OCI-M1 (cell line): Measurements from ENCODE around the gene SEL1L3.

ENCODE experiments used
- DNase-seq: peaks from one replicate; lab custom pipeline; 2025; lab: John Stamatoyannopoulos, UW

The SEL1L3 gene

DNA sequence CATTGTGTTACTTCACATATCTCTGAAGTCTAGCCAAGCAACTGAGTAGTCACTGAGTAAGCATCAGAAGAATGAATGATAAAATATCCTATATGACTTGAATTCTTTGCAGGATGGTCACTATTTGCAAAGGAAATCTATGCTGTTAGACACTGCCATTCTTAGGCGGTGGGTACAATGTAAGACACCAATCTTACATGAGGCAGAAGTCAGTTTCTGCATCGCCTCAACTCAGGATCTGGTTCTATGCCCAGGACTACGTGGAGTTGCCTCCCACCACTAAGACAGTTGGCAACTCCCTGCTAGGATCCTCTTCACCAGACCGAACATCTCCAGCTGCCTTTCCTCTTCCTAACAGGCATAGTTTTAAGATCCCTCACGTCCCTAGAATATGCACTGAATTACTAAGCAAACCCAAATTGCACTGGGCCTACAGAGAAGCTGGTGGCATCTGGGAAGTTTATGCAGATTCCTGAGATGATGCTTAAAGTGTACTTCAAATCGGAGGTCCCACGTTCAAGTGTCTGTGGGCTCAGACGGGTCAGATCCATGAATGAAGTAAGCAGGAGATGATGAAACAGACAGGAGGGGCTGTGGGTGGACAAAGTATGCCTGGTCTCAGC is 45.6 kb downstream of the SEL1L3 start:
- DNase-seq, result no peak

DNA sequence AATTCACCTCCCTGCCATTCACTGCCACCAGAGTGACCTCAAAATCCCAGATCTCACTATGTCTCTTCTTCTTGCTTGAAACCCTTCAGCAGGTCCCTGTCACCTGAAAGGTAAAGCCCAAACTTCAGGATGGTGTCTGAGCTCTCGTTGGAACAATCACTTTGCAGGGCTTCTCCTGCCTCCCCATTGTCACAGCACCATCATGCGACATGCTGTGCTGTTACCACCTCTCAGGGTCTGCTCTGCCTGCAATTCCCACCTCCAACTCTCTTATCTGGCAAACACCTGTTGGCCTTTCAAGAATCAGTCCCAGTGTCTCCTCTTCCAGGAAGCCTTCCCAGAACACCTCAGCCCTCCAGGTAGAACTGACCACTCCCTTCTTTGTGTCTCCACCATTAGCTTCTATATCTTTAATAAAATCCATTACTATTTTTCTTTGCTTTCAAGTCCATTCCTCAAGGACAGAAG is 46.2 kb downstream of the SEL1L3 start:
- DNase-seq, result no peak

DNA sequence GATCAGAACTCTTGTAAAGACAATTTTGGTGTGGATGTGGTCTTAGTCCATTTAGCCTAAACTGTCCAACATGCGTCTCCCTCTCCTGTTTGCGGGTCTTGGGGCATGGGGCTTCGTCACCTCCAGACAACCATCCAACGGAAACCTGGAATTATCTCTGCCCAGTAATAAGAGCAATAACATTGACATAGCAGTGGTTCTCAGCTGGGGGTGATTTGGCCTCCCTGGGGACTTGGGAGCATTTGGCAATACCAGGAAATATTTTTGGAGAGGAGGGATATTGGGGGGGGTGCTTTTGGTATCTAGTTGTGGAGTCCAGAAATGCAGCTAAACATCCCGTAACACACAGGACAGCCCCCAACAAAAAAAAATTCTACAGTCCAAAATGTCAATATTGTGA is 47.2 kb downstream of the SEL1L3 start:
- DNase-seq, result no peak

DNA sequence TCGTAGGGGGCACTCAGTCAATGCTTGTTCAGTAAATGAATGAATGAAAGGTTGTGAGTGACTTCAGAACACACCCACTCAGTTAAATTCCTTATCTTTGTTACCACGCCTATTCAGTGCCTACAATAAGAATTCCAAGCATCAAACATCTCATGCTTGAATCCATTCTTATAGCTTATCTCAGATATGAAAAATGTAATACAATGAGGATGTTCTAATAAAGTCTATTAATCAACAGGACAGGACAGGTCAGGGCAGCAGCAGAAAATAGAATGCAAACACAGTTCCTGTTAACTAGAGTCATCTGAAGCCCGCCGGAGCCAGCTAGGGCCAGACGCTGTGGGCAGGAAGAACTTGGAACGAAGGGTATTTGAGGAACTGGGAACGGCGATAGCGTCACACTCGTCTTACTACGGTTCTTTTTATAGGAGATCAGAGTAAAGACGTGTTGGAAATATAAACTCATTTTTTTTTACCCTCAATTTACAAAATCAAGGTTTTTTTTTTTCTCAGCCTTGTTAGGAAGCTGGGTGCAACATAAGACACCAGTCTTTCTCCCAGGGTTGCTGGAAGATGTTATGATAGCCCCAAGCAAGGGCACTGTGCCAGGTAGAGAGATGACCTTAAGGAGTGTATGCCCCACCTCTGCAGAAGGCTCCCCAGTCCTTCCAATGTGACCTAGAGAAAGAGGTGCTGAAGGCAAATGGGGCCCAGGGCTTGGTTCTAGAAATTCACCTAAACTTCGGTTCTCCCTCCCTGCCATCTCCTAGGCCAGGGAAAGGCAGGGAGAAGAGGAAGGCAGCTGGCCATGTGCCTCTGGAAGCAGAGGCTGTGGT is 48.3 kb downstream of the SEL1L3 start:
- no peak for DNase-seq

DNA sequence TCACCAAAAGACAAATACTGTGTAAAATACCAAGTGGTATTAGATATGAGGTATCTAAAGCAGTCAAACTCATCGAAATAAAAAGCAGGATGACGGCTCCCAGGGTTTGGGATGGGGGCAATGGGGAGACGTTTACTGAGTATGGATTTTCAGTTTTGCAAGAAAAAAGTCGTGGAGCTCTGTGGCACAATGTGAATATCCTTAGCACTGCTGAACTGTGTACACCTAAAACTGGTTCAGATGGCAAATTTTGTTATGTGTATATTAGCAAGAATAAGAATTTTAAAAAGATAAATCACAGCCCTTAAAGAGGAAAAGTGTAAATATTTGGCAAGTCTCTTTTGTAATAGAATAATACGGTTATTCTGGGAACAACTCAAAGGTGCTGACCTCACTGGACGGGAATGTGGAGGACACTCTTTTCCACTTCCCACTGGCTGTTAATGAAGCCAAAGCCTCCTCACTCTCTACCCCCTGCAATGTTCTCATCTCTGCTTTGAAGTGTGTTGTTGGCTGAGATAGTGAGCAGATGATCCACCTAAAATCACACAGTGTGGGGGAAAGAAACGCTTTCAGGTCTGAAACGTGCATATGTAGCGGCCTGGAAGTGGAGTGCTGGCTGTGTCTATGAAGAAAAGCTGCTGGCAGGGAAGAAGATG is 49.2 kb downstream of the SEL1L3 start:
- DNase-seq, result no peak

DNA sequence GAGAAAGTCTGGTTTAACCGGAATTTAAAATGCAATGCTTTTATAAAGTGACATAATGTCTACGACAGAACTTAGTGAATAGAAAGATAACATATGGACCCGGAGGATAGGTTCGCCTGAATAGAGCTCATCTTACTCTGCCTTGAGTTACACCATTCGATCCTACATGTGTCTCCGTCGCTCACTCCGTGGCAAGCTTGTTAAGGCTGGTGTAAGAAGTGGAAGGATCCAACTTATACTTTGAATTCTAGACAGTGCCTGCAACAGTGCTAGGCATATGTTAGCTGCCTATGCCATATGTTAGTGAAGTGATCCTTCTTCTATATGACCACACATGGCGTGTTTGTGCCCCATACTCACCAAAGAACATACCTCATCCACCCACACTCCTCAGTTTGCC is 50.9 kb downstream of the SEL1L3 start:
- DNase-seq, result no peak

DNA sequence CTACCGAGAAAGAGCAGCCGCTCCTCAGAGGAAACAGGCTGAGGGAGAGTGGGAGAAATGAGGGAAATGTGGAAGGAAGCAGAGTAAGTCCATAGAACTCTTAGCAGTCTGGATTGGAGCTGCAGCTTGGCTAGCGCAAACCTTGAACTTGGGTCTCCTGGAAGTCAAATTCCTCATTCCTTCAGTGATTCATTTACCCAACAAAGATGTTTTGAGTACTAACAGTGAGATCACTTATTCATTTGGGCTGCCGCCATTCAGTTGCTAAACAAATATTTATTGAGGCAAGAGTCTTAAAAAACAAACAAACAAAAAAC is 51.5 kb downstream of the SEL1L3 start:
- no peak for DNase-seq

DNA sequence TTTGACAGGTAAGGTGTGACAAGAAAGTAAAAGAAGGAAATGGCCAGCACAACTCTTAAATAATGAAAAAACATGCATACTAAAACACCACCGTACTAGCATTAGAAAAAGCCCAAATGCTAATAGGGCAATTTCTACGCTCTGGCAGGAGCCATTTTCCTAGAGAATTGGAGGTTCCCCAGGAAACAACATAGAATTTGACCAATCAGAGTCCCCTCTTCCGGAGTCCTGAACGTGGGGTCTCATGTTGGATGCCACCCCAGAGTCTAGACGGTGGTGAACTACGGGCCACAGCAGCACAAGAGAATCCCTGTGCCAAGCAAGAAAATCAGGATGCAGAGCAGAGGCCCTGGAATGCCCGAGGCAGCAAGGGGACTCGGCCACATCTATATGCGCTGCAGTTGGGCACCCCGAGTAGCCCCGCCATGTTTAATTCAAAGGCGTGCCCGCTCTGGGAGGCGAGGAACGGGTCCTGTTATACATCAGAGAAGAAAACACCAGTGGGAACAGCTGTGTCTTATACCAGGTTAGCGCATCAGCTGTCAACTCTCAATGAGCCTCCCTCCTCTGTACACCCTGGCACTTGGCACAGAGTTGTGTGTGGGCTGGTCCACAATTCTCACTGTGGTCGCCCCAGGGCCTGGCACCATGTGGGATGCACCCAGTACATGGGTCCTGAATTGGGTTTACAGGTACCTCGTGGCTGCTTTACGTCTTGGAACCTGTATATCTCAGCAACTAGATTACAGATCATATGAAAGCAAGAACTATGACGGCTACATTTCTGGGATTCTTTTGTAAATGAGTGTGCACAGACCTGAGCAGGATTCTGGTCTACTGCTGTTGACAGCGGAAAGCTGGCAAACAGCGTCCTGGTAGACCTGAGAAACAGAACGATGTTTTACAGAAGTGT is 52.1 kb downstream of the SEL1L3 start:
- DNase-seq, result no peak

DNA sequence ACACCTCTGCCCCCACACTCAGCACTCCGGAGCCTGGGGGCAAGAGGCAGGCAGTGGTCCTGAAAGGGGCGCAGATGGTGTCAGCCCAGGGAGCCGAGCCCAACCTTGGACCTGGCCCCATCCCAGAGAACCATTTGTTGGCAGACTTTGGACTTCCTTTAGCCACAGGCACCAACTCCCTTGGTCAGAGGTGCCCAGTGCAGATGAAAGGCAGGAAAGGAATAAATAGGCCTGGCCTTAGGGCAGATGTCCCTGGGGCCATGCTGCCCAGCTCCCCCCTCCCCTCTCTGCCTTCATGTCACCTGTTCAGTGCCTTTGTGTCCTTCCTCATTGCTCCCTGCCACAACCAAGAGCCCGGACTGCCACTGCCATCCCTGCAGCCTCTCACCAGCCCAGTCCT is 52.8 kb downstream of the SEL1L3 start:
- no peak for DNase-seq

DNA sequence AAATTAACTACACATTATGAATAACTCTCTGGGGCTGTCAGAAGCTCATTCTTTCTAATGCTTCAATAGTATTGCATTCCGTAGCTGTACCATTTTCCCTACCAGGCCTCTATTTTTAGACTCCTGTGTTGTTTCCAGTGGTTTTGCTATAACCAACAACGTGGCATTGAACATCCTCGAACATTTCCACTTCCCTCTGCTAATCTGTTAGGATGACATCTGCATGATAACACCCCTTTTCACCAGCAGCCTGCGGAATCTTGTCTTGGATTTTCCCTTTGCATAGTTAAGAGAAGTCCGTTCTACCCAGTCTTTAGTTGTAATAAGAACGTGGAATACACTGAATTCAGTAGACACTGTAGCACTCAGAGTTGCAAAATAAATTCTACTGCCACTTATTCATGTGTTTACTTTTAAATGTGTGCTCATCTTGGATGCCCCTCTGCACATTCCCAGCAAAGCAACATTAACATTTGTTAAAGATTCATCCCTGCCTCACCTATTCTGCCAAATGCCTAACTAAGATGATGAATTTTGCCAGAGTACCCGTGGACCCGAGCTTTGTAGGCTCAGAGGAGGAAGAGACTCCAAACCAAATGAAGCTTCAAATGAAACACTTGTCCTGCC is 55.6 kb downstream of the SEL1L3 start:
- DNase-seq, result no peak

DNA sequence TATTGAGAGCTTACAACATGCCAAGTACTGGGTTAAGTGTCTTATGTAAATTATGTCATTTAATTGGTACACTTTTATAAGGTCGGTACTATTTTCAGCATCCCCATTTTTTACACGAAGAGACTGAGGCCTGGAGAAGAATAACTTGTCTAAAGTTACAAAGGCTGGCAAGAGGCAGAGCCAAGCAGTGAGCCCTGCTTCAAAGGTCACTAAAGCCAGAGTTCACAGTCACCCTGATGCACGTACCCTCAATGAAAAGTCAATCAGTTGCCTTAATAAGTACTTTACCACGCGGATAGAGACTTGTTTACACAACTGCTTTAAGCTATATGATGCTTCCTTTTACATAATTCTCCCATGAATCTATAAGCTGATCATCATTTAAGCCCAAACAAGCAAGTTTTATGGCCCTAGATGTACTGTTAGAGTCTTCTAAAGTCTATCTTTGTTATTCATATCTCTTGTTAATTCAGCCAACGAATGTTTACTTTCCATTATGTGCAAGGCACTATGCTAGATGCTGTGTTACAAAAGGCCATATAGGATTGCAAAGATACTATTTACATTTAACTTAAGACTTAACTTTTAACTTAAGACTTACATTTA is 57.4 kb downstream of the SEL1L3 start:
- DNase-seq, result no peak

DNA sequence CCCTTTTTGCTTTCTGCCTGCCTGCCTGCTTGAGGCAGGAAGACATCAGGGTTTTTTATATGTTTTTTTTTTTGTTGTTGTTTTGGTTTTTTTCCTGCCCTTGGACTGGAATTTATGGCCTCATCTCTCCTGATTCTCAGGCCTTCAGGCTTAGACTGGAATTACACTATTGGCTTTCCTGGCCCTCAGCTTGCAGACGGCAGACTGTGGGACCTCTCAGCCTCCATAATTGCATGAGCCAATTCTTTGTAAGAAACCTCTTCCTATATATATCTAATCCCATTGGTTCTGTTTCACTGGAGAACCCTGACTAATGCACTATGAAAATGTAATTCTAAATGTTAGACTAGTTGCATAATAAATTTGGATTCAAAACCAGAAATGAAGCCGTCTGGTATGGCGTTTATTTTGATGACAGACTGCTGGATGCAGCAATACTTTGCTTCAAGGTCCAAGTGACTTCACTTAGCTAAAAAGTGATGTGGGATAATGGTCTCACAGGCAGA is 59.0 kb downstream of the SEL1L3 start:
- no peak for DNase-seq

DNA sequence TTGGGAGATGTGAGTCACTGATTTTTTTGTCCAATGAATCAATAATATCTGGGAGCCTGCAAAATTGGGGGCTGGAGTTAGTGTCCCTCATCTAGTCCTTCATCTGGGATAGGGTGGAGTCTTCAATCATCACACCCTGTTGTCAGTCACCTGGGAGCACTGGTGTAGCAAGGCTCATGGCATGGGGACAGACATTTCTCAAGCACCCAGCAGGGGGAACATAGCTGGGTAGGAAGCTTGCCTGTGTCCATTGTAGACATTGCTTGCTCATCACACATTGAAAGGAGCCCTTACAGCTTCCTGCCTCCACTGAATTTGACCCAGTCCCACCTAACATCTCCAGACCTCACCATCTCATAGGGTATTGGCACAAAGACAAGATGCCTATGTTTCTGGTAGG is 61.2 kb downstream of the SEL1L3 start:
- no peak for DNase-seq

DNA sequence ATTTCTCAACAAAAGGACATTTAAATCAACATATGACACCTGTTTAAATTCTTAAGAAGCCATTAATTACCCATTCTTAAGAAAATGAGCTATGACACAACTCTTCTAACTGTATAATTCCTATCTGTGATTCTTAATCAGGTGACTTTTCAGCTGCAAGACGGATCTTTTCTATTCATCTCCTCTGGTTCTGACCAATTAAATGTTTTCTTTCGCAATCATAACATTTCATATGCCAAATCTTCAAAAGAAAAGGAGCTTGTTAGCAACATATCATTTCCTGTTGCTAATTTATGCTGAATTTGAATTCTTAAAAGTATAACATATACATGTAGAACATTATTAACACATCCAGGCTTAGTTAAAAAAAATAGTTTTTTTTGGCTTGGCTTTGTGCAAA is 62.5 kb downstream of the SEL1L3 start:
- no peak for DNase-seq

DNA sequence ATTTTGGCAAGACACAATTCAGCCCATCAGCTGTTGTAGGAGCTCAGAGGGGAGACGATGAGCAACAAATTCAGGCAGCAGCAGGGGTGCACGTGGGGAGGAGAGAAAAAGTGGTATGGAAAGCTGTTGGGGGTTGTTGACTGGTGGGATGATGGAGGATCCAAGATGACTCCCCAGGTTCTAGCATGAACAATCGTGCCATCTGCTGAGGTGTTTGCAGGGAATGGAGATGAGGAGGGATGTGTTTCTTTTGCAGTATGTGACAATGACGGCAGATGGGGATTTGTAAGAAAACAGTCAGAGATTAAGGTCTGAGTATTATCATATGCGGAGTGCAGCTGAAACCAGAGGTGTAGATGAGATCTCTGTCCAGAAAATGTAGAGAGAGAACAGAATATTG is 63.3 kb downstream of the SEL1L3 start:
- DNase-seq, result no peak

DNA sequence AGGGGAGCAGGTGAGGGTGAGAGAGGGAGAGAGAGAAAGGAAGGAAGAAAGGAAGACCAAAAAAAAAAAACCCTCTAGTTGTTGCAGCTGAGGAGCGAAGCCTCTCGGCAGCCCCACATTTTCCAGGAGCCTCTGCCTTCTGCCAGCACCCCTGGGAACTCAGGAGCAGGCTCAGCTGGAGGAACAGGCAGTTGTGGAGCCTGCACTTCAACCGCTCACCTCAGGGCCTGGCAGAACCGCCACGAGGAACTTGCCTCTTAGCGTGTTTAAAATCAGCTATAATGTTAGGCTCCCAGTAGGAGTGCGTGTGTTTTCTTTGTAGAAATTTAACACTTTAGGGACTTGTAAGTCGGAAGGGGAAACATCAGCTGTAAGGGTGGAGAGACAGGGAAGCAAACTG is 65.7 kb downstream of the SEL1L3 start:
- no peak for DNase-seq

DNA sequence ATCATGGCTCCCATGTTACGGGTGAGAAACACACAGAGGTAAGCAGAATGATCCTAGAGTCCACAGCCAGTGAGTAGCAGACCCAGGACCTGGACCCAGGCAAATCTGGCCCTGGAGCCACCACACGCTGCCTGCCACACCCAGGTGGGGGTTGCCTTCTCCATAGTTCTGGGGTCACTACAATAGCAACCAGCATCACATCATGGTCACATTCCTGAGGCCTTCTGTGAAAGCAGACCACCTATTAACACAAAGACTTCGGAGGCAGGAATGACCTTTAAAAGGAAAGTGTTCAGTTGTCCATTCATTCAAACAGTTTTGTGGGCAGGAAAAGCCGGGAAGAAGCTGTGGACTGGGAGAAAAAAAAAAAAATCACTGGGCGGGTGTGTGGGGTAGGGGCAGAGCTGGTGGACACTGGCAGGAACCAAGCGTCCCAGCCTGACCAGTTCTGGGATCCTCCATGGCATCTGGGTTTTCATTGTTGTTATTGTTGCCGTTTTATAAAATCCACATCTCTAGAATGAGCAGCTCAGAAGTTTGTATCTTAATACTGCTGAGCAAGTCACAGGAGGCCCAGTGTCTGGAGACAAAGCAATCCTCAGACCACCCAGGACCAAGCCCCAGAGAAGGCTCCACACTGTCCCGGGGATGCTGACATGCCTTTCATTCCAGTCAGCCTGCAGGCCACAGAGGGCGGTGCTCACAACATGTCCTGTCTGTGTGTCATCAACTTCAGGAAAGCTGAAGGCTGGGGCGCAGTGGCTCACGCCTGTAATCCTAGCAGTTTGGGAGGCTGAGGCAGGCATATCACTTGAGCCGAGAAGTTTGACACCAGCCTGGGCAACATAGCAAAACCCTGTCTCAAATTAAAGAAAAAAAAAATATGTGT is 67.0 kb downstream of the SEL1L3 start:
- DNase-seq, result no peak

DNA sequence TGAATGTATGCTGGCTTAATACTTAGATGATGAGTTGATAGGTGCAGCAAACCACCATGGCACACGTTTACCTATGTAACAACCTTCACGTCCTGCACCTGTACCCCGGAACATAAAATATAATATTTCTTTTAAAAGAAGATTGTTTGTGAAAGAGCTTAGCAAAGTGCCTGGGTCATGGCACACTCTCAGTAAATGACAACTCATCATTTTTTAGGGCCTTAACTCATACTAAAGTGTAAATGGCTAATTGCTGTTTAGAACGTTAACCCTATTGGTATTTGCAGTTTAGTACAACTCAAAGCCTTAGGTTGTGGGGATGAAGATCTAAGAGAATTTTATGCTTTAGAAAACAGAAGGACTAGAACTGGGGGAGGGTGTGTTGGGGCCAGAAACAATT is 67.7 kb downstream of the SEL1L3 start:
- DNase-seq, result no peak

DNA sequence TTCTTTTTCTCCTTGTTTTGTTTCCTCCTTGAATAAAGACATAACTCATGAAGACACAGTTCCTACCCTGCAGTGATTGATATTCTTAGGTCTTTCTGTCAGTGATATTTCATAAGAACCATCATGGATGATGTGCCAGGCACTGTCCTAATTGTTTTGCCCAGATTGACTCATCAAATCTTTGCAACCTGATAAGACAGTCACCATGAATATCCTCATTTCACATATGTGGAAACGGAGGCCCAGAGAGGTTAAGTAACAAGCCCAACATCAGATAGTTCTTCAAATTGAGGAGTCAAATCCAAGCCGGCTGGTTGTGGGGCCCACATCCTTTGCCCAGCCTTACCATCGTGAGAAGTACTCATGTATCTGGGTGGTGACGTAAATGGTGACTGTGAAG is 69.9 kb downstream of the SEL1L3 start:
- DNase-seq, result no peak

DNA sequence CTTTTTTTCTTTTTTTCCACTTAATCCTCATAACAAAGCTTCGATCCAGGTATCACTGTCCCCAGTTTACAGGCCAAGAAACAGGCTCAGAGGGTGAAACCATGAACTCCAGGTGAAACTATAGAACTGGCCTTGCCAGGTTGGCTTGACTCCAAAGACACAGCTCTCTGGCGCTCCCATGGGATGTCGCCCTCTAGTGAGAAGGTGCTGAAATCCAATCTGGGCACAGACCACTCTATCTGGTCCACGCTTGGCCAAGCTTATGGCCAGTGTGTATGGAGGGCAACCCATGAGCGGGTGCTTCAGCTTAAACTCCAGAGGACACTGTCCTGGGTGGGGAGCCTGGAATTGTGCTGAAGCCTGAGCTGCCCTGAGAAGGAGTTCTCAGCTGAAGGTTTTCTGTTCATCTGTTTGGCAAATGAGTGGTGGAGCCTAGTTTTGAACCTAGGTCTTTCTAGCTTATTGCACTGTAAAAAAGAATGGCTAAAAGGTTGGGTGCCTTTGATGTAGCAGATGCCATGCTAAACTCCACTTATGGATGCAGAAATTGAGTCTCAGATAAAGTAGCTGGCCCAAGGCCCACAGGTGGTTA is 70.5 kb downstream of the SEL1L3 start:
- DNase-seq, result peak; percentile 49
